ENCODE results near the gene CENPF.

DNA sequence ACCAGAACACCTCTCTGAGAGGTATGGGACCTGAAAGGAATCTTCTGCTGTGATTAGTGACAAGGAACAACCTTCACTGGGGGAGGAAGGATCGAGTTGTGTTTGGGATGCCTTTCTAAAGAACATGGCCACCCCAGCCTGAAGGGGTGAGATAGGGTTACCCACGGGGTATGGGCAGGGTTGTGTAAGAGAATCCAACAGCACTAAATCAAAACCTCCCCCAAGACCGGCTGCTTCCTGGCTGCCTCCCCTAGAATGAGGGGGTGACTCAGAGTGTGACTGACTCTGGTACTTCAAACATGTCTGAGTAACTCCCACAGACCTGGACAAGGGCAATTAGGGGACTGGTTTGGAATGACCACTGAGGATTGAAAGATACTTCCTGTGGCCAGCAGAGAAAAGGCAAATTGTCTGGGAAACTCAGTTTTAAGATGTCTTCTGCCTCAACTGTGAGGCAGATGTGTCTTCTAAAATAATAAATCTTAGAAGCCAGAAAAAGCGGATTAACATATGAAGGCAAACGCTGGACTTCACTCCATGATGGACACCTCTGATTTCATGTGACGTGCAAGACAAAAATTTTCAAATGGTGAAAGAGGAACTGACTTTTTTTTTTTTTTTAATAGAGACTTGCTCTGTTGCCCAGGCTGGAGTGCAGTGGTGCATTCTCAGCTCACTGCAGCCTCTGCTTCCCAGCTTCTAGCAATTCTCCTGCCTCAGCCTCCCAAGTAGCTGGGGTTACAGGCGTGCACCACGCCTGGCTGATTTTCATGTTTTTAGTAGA lies 44.9 kb upstream of the CENPF start:
- TF ChIP-seq POLR2A (IDR thresholded peaks at IDR 0.05) (no peak), POLR2AphosphoS5 (IDR thresholded peaks at IDR 0.05) (no peak)
- TF ChIP-seq, protein P1, sequence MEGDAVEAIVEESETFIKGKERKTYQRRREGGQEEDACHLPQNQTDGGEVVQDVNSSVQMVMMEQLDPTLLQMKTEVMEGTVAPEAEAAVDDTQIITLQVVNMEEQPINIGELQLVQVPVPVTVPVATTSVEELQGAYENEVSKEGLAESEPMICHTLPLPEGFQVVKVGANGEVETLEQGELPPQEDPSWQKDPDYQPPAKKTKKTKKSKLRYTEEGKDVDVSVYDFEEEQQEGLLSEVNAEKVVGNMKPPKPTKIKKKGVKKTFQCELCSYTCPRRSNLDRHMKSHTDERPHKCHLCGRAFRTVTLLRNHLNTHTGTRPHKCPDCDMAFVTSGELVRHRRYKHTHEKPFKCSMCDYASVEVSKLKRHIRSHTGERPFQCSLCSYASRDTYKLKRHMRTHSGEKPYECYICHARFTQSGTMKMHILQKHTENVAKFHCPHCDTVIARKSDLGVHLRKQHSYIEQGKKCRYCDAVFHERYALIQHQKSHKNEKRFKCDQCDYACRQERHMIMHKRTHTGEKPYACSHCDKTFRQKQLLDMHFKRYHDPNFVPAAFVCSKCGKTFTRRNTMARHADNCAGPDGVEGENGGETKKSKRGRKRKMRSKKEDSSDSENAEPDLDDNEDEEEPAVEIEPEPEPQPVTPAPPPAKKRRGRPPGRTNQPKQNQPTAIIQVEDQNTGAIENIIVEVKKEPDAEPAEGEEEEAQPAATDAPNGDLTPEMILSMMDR (IDR thresholded peaks at IDR 0.05) = no peak
